Esophagus muscularis mucosa (tissue), 4 donors: ENCODE measurements around the gene TMEM151A. TPM values are rescaled to one million over a fixed set of nuclear protein-coding genes. Genes with fewer than 3 reads are reported as not detected.

Experiments
- DNase-seq: peaks from one replicate; pipeline ENCODE4 v3.0.0-alpha.2; 2017; ENCODE audit errors: extremely low spot score
- H3K27ac ChIP-seq, 4 donors: fragments of 200-600 bp; sonication (generic); replicated peaks in 1 of 4; 1 replicate in 3 of 4; 2 replicates in 1 of 4; pipeline ENCODE4 v1.5.1; 2016 to 2019; ENCODE audit warnings: mild to moderate bottlenecking in 1 of 4
- H3K27me3 ChIP-seq, 4 donors: fragments of 200-600 bp; sonication (generic); one replicate each; pipeline versions ENCODE4 v1.5.1 to v1.6.0; 2016 to 2019
- H3K36me3 ChIP-seq, 4 donors: fragments of 200-600 bp; sonication (generic); one replicate each; pipeline ENCODE4 v1.5.1; 2016 to 2019
- H3K4me1 ChIP-seq, 4 donors: fragments of 200-600 bp; sonication (generic); one replicate each; pipeline ENCODE4 v1.5.1; 2016 to 2019
- H3K4me3 ChIP-seq, 4 donors: fragments of 200-600 bp; sonication (generic); 1 replicate in 2 of 4; 2 replicates in 2 of 4; pipeline ENCODE4 v1.5.1; 2016 to 2019; ENCODE audit warnings: mild to moderate bottlenecking in 4 of 4, moderate library complexity in 1 of 4
- H3K9me3 ChIP-seq, 4 donors: fragments of 200-600 bp; sonication (generic); 1 replicate in 3 of 4; 2 replicates in 1 of 4; pipeline ENCODE4 v1.5.1; 2016 to 2019
- EP300 ChIP-seq: sonication (generic); formaldehyde crosslinking; IDR thresholded peaks from one replicate; pipeline ENCODE4 v1.6.1; 2017; ENCODE audit warnings: antibody characterized with exemption
- POLR2A ChIP-seq: fragments of 450-650 bp; IDR thresholded peaks from one replicate; pipeline ENCODE4 v1.6.1; 2017; ENCODE audit warnings: antibody characterized with exemption, moderate library complexity, mild to moderate bottlenecking, low read depth
- POLR2AphosphoS5 ChIP-seq, 2 donors: sonication (generic); formaldehyde crosslinking; IDR thresholded peaks; one replicate each; pipeline ENCODE4 v1.6.1; 2017; ENCODE audit warnings: antibody characterized with exemption in 2 of 2
- WGBS: methylation state at CpG from one replicate; pipeline ENCODE4 v1.1.5; 2018; 5-methylcytosine and 5-hydroxymethylcytosine counted together
- intact Hi-C: fragments of 100-400 bp; cut with DNase I; formaldehyde crosslinking; loops from one replicate; pipeline ENCODE4 v1.15.1; 2023
- total RNA-seq, 4 donors: library from RNA; depleted of rRNA; stranded (reverse); fragments of >200 nt; gene quantifications; one replicate each; pipeline versions ENCODE4 v1.1.0 to v1.2.1, GENCODE V29; 2016
- TF ChIP-seq, protein P1 (sequence below), 3 experiments: fragments of 200-600 bp in 2 of 3; fragments of 450-650 bp in 1 of 3; sonication (generic) in 2 of 3; IDR thresholded peaks; one replicate each; pipeline ENCODE4 v1.5.1; 2017 to 2019; ENCODE audit warnings: antibody characterized with exemption in 3 of 3, mild to moderate bottlenecking in 2 of 3, moderate library complexity in 1 of 3

TMEM151A gene
- total RNA-seq, 4 donors from 2014 or later = 0.42 to 0.71 (median 0.54) TPM

GRCh38 chr11:66344550-66345315 is 53.0 kb downstream of the TMEM151A start, which contains the start of gene BRMS1:
TSS of gene BRMS1 (minus strand) at chr11:66345104. CDS start at chr11:66342234, 2,870 bp downstream.
- DNase-seq = peak; percentile 99
- no peaks in the 10 kb centered on the region for H3K27me3 ChIP-seq
- H3K4me3 ChIP-seq = peak within 1 kb of the TSS; percentile 70 to 96 (median 80)
- peaks cover 29 to 52% (median 44%) of the 10 kb centered on the region in 4 donors for H3K4me1 ChIP-seq
- H3K9me3 ChIP-seq = no peaks in the 10 kb centered on the region
- peak within 1 kb of the TSS; percentile 84 to 95 (median 94) for H3K27ac ChIP-seq
- H3K36me3 ChIP-seq = peaks cover 20 to 28% (median 26%) of the 10 kb centered on the region in 4 donors
- intact Hi-C loops = loop anchor here (10.0 kb wide), 1 partner anchor 510 kb away; the partner anchor contains the start of gene LRFN4
- peak; percentile 79 for TF ChIP-seq POLR2A
- TF ChIP-seq, protein P1, sequence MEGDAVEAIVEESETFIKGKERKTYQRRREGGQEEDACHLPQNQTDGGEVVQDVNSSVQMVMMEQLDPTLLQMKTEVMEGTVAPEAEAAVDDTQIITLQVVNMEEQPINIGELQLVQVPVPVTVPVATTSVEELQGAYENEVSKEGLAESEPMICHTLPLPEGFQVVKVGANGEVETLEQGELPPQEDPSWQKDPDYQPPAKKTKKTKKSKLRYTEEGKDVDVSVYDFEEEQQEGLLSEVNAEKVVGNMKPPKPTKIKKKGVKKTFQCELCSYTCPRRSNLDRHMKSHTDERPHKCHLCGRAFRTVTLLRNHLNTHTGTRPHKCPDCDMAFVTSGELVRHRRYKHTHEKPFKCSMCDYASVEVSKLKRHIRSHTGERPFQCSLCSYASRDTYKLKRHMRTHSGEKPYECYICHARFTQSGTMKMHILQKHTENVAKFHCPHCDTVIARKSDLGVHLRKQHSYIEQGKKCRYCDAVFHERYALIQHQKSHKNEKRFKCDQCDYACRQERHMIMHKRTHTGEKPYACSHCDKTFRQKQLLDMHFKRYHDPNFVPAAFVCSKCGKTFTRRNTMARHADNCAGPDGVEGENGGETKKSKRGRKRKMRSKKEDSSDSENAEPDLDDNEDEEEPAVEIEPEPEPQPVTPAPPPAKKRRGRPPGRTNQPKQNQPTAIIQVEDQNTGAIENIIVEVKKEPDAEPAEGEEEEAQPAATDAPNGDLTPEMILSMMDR (IDR thresholded peaks at IDR 0.05) = peak; percentile 24 to 51 (median 42)
- TF ChIP-seq EP300 = no peak
- TF ChIP-seq POLR2AphosphoS5 (IDR thresholded peaks at IDR 0.05) = peak; percentile 98 to 99
- 2% methylated on average over 20 of the region's 59 CpGs for WGBS

- Histone ChIP-seq H3K9me3 (no peaks in the 10 kb centered on the region), H3K27me3 (no peaks in the 10 kb centered on the region), H3K4me3 (peak overlapping the region; percentile 70 to 96 (median 80)), H3K27ac (peak overlapping the region; percentile 84 to 95 (median 94)), H3K36me3 (peaks cover 15 to 22% (median 20%) of the 10 kb centered on the region in 4 donors), H3K4me1 (peaks cover 29 to 52% (median 44%) of the 10 kb centered on the region in 4 donors)
- TF ChIP-seq EP300 (no peak), POLR2A (no peak), POLR2AphosphoS5 (IDR thresholded peaks at IDR 0.05) (no peak)
- TF ChIP-seq, protein P1 (IDR thresholded peaks at IDR 0.05) = no peak
- intact Hi-C loops = loop anchor here (10.0 kb wide), 1 partner anchor 510 kb away; the partner anchor contains the start of gene LRFN4
- 2% methylated on average over 4 of the region's 7 CpGs for WGBS
- no peak for DNase-seq
Measured at GRCh38 chr11:66345316-66345649, 53.6 kb downstream of the TMEM151A start.

Other genes with a start within 250 kb of the TMEM151A start
- gene GAL3ST3, start 242.7 kb upstream of the TMEM151A start, total RNA-seq = 1 to 10 TPM in 3 of 4 donors, under 1 TPM in 1; 0.83 to 7.4 (median 3.3) TPM
- 100 to 1,000 TPM; 117 to 160 (median 137) TPM for gene SF3B2, start 239.5 kb upstream of the TMEM151A start, total RNA-seq
- 10 to 100 TPM; 37.1 to 97.8 (median 54.3) TPM for gene PACS1, start 221.6 kb upstream of the TMEM151A start, total RNA-seq
- 10 to 100 TPM; 24.7 to 53.5 (median 36.7) TPM for gene KLC2, start 34.2 kb upstream of the TMEM151A start, total RNA-seq
- 100 to 1,000 TPM in 3 of 4 donors, 10 to 100 TPM in 1; 97.2 to 163 (median 132) TPM for gene RAB1B, start 23.3 kb upstream of the TMEM151A start, total RNA-seq
- under 1 TPM in 1 of 4 donors, not detected in 3; 0.40 TPM for gene CNIH2, start 13.7 kb upstream of the TMEM151A start, total RNA-seq
- 10 to 100 TPM; 57.7 to 92.5 (median 85.4) TPM for gene YIF1A, start 2.8 kb upstream of the TMEM151A start, total RNA-seq
- gene CD248, start 25.1 kb downstream of the TMEM151A start, total RNA-seq = 10 to 100 TPM; 23.0 to 83.8 (median 33.0) TPM
- 1 to 10 TPM; 3.1 to 6.6 (median 4.5) TPM for gene RIN1, start 44.5 kb downstream of the TMEM151A start, total RNA-seq
- 10 to 100 TPM; 22.8 to 35.1 (median 34.1) TPM for gene BRMS1, start 53.2 kb downstream of the TMEM151A start, total RNA-seq
- gene B4GAT1, start 55.7 kb downstream of the TMEM151A start, total RNA-seq = 10 to 100 TPM; 32.0 to 71.4 (median 50.0) TPM
- gene SLC29A2, start 79.9 kb downstream of the TMEM151A start, total RNA-seq = 1 to 10 TPM in 3 of 4 donors, under 1 TPM in 1; 0.50 to 3.6 (median 1.7) TPM
- gene NPAS4, start 129.1 kb downstream of the TMEM151A start, total RNA-seq = 1 to 10 TPM; 1.2 to 2.9 (median 1.5) TPM
- gene MRPL11, start 147.0 kb downstream of the TMEM151A start, total RNA-seq = 10 to 100 TPM; 46.1 to 51.5 (median 48.7) TPM
- gene PELI3, start 175.0 kb downstream of the TMEM151A start, total RNA-seq = 10 to 100 TPM; 28.7 to 50.4 (median 37.7) TPM
- gene DPP3, start 188.5 kb downstream of the TMEM151A start, total RNA-seq = 10 to 100 TPM; 17.8 to 33.3 (median 20.2) TPM
- 10 to 100 TPM; 68.1 to 78.5 (median 73.1) TPM for gene BBS1, start 218.7 kb downstream of the TMEM151A start, total RNA-seq